GM12878 (cell line): Measurements from ENCODE around the gene AGBL4. TPM values are rescaled to one million over a fixed set of nuclear protein-coding genes. Genes with fewer than 3 reads are reported as not detected.

Source experiments
- ATAC-seq: fragments of 200-7000 bp; cut with Tn5 transposase; 3 replicates; pipeline ENCODE4 v1.9.1; 2020; ENCODE audit warnings: mild to moderate bottlenecking, moderate library complexity
- BruUV-seq: library from RNA; stranded (reverse); fragments of 400-500 nt; replicated peaks from 2 replicates; lab custom pipeline; 2021; lab: Mats Ljungman, UMichigan
- CTCF ChIA-PET: fragments of 300-600 bp; sonication (Branson Sonifier 250); formaldehyde crosslinking; extraction: SDS; loops from one replicate; lab custom pipeline; 2021; ENCODE audit warnings: inconsistent platforms; lab: Yijun Ruan, JAX
- POLR2A ChIA-PET: fragments of 350-600 bp; formaldehyde crosslinking; extraction: SDS; loops from one replicate; lab custom pipeline; 2021; ENCODE audit warnings: inconsistent platforms; lab: Charles Lee
- RAD21 ChIA-PET: fragments of 300-600 bp; sonication (Branson Sonifier 250); formaldehyde crosslinking; loops from one replicate; lab custom pipeline; 2023; ENCODE audit warnings: antibody characterized with exemption; ENCODE audit not compliant: unreplicated experiment; lab: Charles Lee
- SMC1A ChIA-PET: fragments of 300-600 bp; sonication (Branson Sonifier 250); formaldehyde crosslinking; loops from one replicate; lab custom pipeline; 2023; ENCODE audit not compliant: unreplicated experiment, uncharacterized antibody; lab: Charles Lee
- DNase-seq: peaks from one replicate; pipeline ENCODE4 v3.0.0-alpha.2; 2011; ENCODE audit warnings: low read depth, low spot score
- FAIRE-seq: peaks from 3 replicates; lab custom pipeline; 2011; peaks lifted over from hg19 to GRCh38; lab: Jason Lieb, UNC
- H2AFZ ChIP-seq: 2 replicates; pipeline ENCODE4 v1.6.0; 2011; ENCODE audit warnings: low read depth, low read length, control low read depth; ENCODE audit not compliant: control insufficient read depth
- H3K27ac ChIP-seq: 2 replicates; pipeline ENCODE4 v1.5.1; 2011; ENCODE audit warnings: control low read depth; ENCODE audit not compliant: control insufficient read depth, insufficient read depth
- H3K27me3 ChIP-seq, 2 experiments: replicated peaks in 1 of 2; 2 replicates each; pipeline versions ENCODE4 v1.6.0 to v1.6.1; 2011; ENCODE audit warnings: low read length in 1 of 2; ENCODE audit not compliant: control insufficient read depth in 2 of 2, insufficient read depth in 2 of 2
- H3K36me3 ChIP-seq, 2 experiments: 2 replicates each; pipeline ENCODE4 v1.5.1; 2011; ENCODE audit warnings: low read length in 1 of 2; ENCODE audit not compliant: control insufficient read depth in 2 of 2, insufficient read depth in 2 of 2
- H3K4me1 ChIP-seq: 2 replicates; pipeline ENCODE4 v1.6.1; 2011; ENCODE audit warnings: mild to moderate bottlenecking, low read length, moderate library complexity, mixed read lengths; ENCODE audit not compliant: control insufficient read depth, insufficient read depth
- H3K4me2 ChIP-seq: 2 replicates; pipeline ENCODE4 v1.6.0; 2011; ENCODE audit warnings: control low read depth; ENCODE audit not compliant: control insufficient read depth, insufficient read depth
- H3K4me3 ChIP-seq: fragments of 200-600 bp; sonication (generic); 2 replicates; pipeline ENCODE4 v1.5.1; 2016
- H3K79me2 ChIP-seq: 2 replicates; pipeline ENCODE4 v1.6.0; 2011; ENCODE audit warnings: low read length; ENCODE audit not compliant: control insufficient read depth, insufficient read depth
- H3K9ac ChIP-seq: 2 replicates; pipeline ENCODE4 v1.8.0; 2011; ENCODE audit warnings: low read length, control low read depth, mixed read lengths; ENCODE audit not compliant: control insufficient read depth, insufficient read depth
- H3K9me3 ChIP-seq: replicated peaks from 3 replicates; pipeline ENCODE4 v1.5.1; 2011; ENCODE audit warnings: mild to moderate bottlenecking, low read length; ENCODE audit not compliant: control insufficient read depth, insufficient read depth
- H4K20me1 ChIP-seq: 2 replicates; pipeline ENCODE4 v1.6.0; 2011; ENCODE audit not compliant: control insufficient read depth, insufficient read depth
- BCL11A ChIP-seq: IDR thresholded peaks from 2 replicates; pipeline ENCODE4 v1.6.1; 2011; ENCODE audit warnings: low read depth, low read length
- BMI1 ChIP-seq: fragments of 450-650 bp; IDR thresholded peaks from 2 replicates; pipeline ENCODE4 v1.6.1; 2016; ENCODE audit warnings: mild to moderate bottlenecking, moderate library complexity, borderline replicate concordance
- CBX5 ChIP-seq: sonication (generic); IDR thresholded peaks from 2 replicates; pipeline ENCODE4 v1.6.1; 2016; ENCODE audit warnings: low read depth, moderate library complexity, mild to moderate bottlenecking, inconsistent platforms
- CEBPZ ChIP-seq: fragments of 150-350 bp; IDR thresholded peaks from 2 replicates; pipeline ENCODE4 v1.6.1; 2016; ENCODE audit warnings: low read depth, low read length
- MEF2B ChIP-seq: fragments of 450-650 bp; IDR thresholded peaks from 2 replicates; pipeline ENCODE4 v1.6.1; 2018; ENCODE audit warnings: mild to moderate bottlenecking, moderate library complexity; ENCODE audit not compliant: partially characterized antibody, poor library complexity, severe bottlenecking
- PAX5 ChIP-seq: IDR thresholded peaks from 2 replicates; pipeline ENCODE4 v1.6.1; 2011; ENCODE audit warnings: low read depth, low read length, borderline replicate concordance
- POLR2AphosphoS5 ChIP-seq: IDR thresholded peaks from 2 replicates; pipeline ENCODE4 v1.6.1; 2011; ENCODE audit warnings: mild to moderate bottlenecking, low read length, inconsistent platforms
- PRDM15 ChIP-seq: fragments of 450-650 bp; formaldehyde crosslinking; IDR thresholded peaks from 2 replicates; pipeline ENCODE4 v1.4.0; 2020; ENCODE audit warnings: mild to moderate bottlenecking, moderate library complexity
- RAD21 ChIP-seq: IDR thresholded peaks from 2 replicates; pipeline ENCODE4 v1.6.1; 2011; ENCODE audit warnings: mild to moderate bottlenecking, low read depth, low read length, moderate library complexity; ENCODE audit not compliant: insufficient read depth
- SUZ12 ChIP-seq: fragments of 200-600 bp; sonication (generic); IDR thresholded peaks from one replicate; pipeline ENCODE4 v1.6.1; 2018; ENCODE audit warnings: antibody characterized with exemption, mild to moderate bottlenecking; ENCODE audit not compliant: unreplicated experiment
- TCF3 ChIP-seq: IDR thresholded peaks from 2 replicates; pipeline ENCODE4 v1.6.1; 2012; ENCODE audit warnings: low read depth, mild to moderate bottlenecking, low read length, borderline replicate concordance; ENCODE audit not compliant: insufficient read depth
- WGBS: methylation state at CpG from one replicate; pipeline ENCODE4 v1.1.6; 2016; ENCODE audit warnings: low lambda C conversion rate; ENCODE audit not compliant: insufficient replicate concordance, insufficient coverage; ENCODE audit errors: missing lambda C conversion rate; 5-methylcytosine and 5-hydroxymethylcytosine counted together
- in situ Hi-C: fragments of 300-500 bp; cut with MboI; formaldehyde crosslinking; loops from 9 replicates; pipeline ENCODE4 v1.14.3; 2018; ENCODE audit warnings: mixed read lengths
- intact Hi-C: fragments of 100-400 bp; cut with micrococcal nuclease; formaldehyde crosslinking; loops from one replicate; pipeline ENCODE4 v1.14.2; 2022; ENCODE audit not compliant: unreplicated experiment
- polyA plus RNA-seq, 11 experiments: library from polyadenylated mRNA; depleted of rRNA in 4 of 11; unstranded in 6 of 11; stranded (reverse) in 5 of 11; fragments of >200 nt; fragmentation: Nextera tagmentation in 4 of 11; fragmentation: Illumina TruSeq in 1 of 11; extraction: Ambion mirVana in 4 of 11; extraction: Trizol in 1 of 11; gene quantifications; 1 replicate in 1 of 11; 2 replicates in 10 of 11; pipeline versions ENCODE4 v1.2.1 to v1.2.3, GENCODE V29; 2011 to 2016; ENCODE audit warnings: inconsistent platforms in 2 of 11, missing spikeins in 2 of 11, low read depth in 1 of 11
- total RNA-seq, 4 experiments: library from RNA; depleted of rRNA in 3 of 4; stranded (reverse); fragments of >200 nt in 3 of 4; fragmentation: Illumina TruSeq in 1 of 4; extraction: Trizol in 1 of 4; gene quantifications; 2 replicates each; pipeline versions ENCODE4 v1.2.1 to v1.2.3, GENCODE V29; 2013 to 2021

Gene AGBL4
- total and polyA plus RNA-seq, 10 of the 15 experiments (the other 5 are each of a cell fraction or from before 2014, with no cell fraction given) = 0.31 TPM; not detected in 9

- TF ChIP-seq PRDM15 (CRISPR knock-in tag) (no peak), PAX5 (no peak), RAD21 (no peak), SUZ12 (no peak), CEBPZ (no peak), POLR2AphosphoS5 (no peak), BCL11A (no peak), CBX5 (no peak), MEF2B (no peak), BMI1 (no peak), TCF3 (no peak)
- ChIA-PET CTCF (interaction anchor here (1.0 kb wide), 1 partner anchor 7 kb away, joined by 3 read pairs; no protein-coding TSS in a partner anchor), RAD21 (no interaction called here), SMC1A (no interaction called here), POLR2A (no interaction called here)
- BruUV-seq = no TSS peak
- ATAC-seq (no peak), DNase-seq (no peak), FAIRE-seq (no peak)
- no peak overlapping the region for H3K4me3 ChIP-seq
- H3K4me2 ChIP-seq = no peak overlapping the region
- no peaks in the 10 kb centered on the region for H3K9me3 ChIP-seq
- intact Hi-C loops (no loop called here), in situ Hi-C loops (no loop called here)
- H2AFZ ChIP-seq = no peak overlapping the region
- no peak overlapping the region for H3K27ac ChIP-seq
- WGBS = 61% methylated on average over 18 of the region's 18 CpGs
- no peaks in the 10 kb centered on the region; a peak in 1 of 4 replicates for H3K27me3 ChIP-seq
- H3K9ac ChIP-seq = no peak overlapping the region
- no peaks in the 10 kb centered on the region for H3K36me3 ChIP-seq
- no peaks in the 10 kb centered on the region for H4K20me1 ChIP-seq
- H3K79me2 ChIP-seq = no peaks in the 10 kb centered on the region
- no peaks in the 10 kb centered on the region for H3K4me1 ChIP-seq
Observed at GRCh38 chr1:48758976-48759375, 1264.8 kb downstream of the AGBL4 start.
